Ovary (tissue), 9 donors: ENCODE data around the gene OR13C8. TPM values are rescaled to one million over a fixed set of nuclear protein-coding genes. Genes with fewer than 3 reads are reported as not detected.
"Not testable (repeated sequence)": the region's sequence is repeated elsewhere in the genome, so short reads cannot be mapped to it uniquely, and the experiment has no call there.

Source experiments
- DNase-seq, 5 donors: peaks; one replicate each; pipeline ENCODE4 v3.0.0-alpha.2; 2019 to 2020
- H3K27ac ChIP-seq, 2 donors: fragments of 200-600 bp; one replicate each; pipeline versions ENCODE4 v1.5.1 to v1.8.0; 2019 to 2022
- H3K27me3 ChIP-seq: fragments of 200-600 bp; one replicate; pipeline ENCODE4 v1.8.0; 2022
- H3K36me3 ChIP-seq: fragments of 200-600 bp; sonication (generic); one replicate; pipeline ENCODE4 v1.5.1; 2019
- H3K4me1 ChIP-seq: one replicate; pipeline ENCODE4 v1.8.1; 2013; ENCODE audit warnings: mild to moderate bottlenecking, moderate library complexity; ENCODE audit not compliant: insufficient read depth
- H3K4me3 ChIP-seq: fragments of 200-600 bp; sonication (generic); one replicate; pipeline ENCODE4 v1.5.1; 2017
- H3K9me3 ChIP-seq, 2 donors: fragments of 200-600 bp in 1 of 2; sonication (generic) in 1 of 2; one replicate each; pipeline versions ENCODE4 v1.5.1 to v1.8.1; 2013 to 2019; ENCODE audit warnings: mild to moderate bottlenecking in 1 of 2, moderate library complexity in 1 of 2
- EP300 ChIP-seq: sonication (generic); formaldehyde crosslinking; IDR thresholded peaks from one replicate; pipeline ENCODE4 v1.6.1; 2017; ENCODE audit warnings: antibody characterized with exemption
- POLR2A ChIP-seq: fragments of 450-650 bp; IDR thresholded peaks from one replicate; pipeline ENCODE4 v1.6.1; 2017; ENCODE audit warnings: antibody characterized with exemption, mild to moderate bottlenecking, moderate library complexity
- WGBS, 3 donors: extraction: QIAGEN DNeasy Blood & Tissue Kit in 1 of 3; methylation state at CpG; one replicate each; pipeline versions ENCODE4 v1.1.5 to v1.1.7; 2013 to 2017; 5-methylcytosine and 5-hydroxymethylcytosine counted together
- intact Hi-C, 4 donors: fragments of 100-400 bp; cut with DNase I; formaldehyde crosslinking; loops; one replicate each; pipeline versions ENCODE4 v1.11.0 to v1.15.1; 2022 to 2023
- polyA plus RNA-seq, 2 donors: library from polyadenylated mRNA; stranded (reverse); fragments of 200-250 nt in 1 of 2; fragments of 350-450 nt in 1 of 2; fragmentation: Illumina TruSeq in 1 of 2; extraction: RNeasy Lipid Tissue Mini Kit (QIAGEN cat#74804) in 1 of 2; gene quantifications; one replicate each; pipeline ENCODE4 v1.2.3, GENCODE V29; 2013 to 2014
- total RNA-seq, 7 donors: library from RNA; depleted of rRNA in 2 of 7; stranded (reverse); fragments of >200 nt in 2 of 7; fragmentation: NEBNext Ultra II Directional in 3 of 7; extraction: Animal tissue kit (Norgen Biotek cat#: 25700) in 3 of 7; gene quantifications; one replicate each; pipeline versions ENCODE4 v1.1.0 to v1.2.4, GENCODE V29; 2016 to 2023
- TF ChIP-seq, protein P1 (sequence below), 3 donors: fragments of 450-650 bp in 2 of 3; fragments of 200-600 bp in 1 of 3; IDR thresholded peaks; one replicate each; pipeline versions ENCODE4 v1.5.1 to v1.8.0; 2016 to 2022; ENCODE audit warnings: antibody characterized with exemption in 3 of 3, mild to moderate bottlenecking in 1 of 3
- donor health status: DM: no; HTN: no; CAD: no; lungs with moderate emphysema.
- donor health status: DM: no; HTN: no; CAD: no.
- donor health status: Bipolar disorder and iron deficiency.
- donor health status: DM: yes; HTN: yes; CAD: no.
- donor health status: DM: no; HTN: no; CAD: no.
- donor health status: DM: yes; HTN: yes; CAD: no.

OR13C8 gene
- total and polyA plus RNA-seq, 9 donors: not detected

DNA sequence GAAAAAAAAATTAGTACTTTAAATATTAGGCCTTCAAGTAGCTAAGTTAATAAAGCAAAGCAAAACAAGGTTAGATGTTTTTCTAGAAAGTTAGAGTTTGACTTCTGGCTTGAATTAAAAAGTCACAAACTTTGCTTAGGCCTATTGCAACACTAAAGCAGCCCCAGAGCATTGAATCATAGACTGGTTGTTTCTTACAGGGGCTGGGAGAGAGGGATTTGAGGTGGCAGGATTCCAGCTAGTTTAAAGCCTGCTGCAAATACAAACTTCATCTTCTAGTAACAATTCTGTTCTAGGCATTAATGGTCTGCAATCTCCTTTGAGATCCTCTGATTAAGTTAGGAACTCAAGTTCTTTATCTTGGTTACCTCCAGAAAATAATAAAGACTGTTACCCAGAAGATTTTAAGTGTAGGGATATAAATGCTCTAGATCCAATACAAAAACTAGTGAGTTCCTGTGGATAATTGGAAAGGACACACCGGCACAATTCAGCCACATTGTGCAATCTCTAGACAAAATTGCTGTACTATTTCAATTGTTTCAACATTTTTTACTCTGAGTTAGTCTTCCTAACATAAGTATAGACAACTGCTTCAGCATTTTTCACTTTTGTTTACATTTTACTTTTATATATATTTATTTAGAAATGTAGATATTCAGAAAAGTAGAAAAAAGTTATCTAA is 17.7 kb downstream of the OR13C8 start:
- DNase-seq: no peak
- Histone ChIP-seq H3K9me3 (no peaks in the 10 kb centered on the region), H3K4me3 (no peak overlapping the region), H3K27ac (no peak overlapping the region), H3K27me3 (no peaks in the 10 kb centered on the region), H3K4me1 (no peaks in the 10 kb centered on the region), H3K36me3 (no peaks in the 10 kb centered on the region)
- intact Hi-C loops: no loop called here
- 0 to 87% (median 68%) methylated on average over 1 of the region's 1 CpG for WGBS, 3 donors
- TF ChIP-seq EP300 (no peak), POLR2A (no peak)
- TF ChIP-seq, protein P1, sequence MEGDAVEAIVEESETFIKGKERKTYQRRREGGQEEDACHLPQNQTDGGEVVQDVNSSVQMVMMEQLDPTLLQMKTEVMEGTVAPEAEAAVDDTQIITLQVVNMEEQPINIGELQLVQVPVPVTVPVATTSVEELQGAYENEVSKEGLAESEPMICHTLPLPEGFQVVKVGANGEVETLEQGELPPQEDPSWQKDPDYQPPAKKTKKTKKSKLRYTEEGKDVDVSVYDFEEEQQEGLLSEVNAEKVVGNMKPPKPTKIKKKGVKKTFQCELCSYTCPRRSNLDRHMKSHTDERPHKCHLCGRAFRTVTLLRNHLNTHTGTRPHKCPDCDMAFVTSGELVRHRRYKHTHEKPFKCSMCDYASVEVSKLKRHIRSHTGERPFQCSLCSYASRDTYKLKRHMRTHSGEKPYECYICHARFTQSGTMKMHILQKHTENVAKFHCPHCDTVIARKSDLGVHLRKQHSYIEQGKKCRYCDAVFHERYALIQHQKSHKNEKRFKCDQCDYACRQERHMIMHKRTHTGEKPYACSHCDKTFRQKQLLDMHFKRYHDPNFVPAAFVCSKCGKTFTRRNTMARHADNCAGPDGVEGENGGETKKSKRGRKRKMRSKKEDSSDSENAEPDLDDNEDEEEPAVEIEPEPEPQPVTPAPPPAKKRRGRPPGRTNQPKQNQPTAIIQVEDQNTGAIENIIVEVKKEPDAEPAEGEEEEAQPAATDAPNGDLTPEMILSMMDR (IDR thresholded peaks at IDR 0.05): no peak

DNA sequence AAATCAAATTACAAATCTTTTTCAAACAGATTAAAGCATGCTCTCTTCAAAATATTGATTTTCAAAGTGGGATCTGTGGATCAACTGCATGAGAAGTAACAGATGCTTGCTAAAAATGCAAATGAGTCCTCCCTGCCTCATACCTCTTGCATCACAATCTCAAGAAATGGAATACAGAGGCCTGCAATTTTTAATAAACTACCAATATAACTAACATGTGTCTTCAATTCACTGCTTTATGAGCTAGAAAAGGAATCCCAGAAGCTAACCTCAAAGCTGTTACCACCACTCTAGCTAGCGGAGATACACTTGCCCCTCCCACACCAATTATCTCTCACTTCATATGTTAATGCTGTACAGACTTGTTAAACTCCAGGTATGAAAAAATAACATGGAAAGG is 20.7 kb downstream of the OR13C8 start:
- H3K9me3 ChIP-seq: no peaks in the 10 kb centered on the region
- H3K4me3 ChIP-seq: no peak overlapping the region
- intact Hi-C loops: no loop called here
- H3K36me3 ChIP-seq: no peaks in the 10 kb centered on the region
- DNase-seq: no peak
- H3K4me1 ChIP-seq: no peaks in the 10 kb centered on the region
- H3K27ac ChIP-seq: no peak overlapping the region
- TF ChIP-seq EP300 (no peak), POLR2A (no peak)
- TF ChIP-seq, protein P1 (IDR thresholded peaks at IDR 0.05): no peak
- H3K27me3 ChIP-seq: no peaks in the 10 kb centered on the region
- WGBS, 3 donors: 3 to 34% (median 21%) methylated on average over 1 of the region's 1 CpG

DNA sequence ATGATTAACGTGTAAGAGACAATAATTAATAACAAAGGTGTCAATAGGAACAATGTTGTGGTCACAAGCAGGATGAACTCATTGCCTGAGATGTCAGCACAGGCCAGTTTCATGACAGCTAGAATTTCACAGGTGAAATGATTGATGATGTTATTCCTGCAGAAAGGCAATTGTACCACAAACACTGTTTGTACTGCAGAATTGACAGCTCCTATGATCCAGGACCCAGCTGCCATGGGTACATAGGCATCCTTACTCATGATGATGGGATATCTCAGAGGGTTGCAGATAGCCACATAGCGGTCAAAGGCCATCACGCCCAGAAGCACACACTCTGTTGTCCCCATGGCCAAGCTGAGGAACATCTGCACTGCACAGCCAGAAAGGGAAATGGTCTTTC is 29.8 kb downstream of the OR13C8 start:
- H3K27ac ChIP-seq, H3K4me1 ChIP-seq, H3K9me3 ChIP-seq, DNase-seq, intact Hi-C loops, H3K4me3 ChIP-seq, H3K27me3 ChIP-seq, H3K36me3 ChIP-seq: not testable (repeated sequence)
- whole genome bisulfite sequencing, 3 donors: 45 to 70% (median 61%) methylated on average over 2 to 3 of the region's 3 CpGs

DNA sequence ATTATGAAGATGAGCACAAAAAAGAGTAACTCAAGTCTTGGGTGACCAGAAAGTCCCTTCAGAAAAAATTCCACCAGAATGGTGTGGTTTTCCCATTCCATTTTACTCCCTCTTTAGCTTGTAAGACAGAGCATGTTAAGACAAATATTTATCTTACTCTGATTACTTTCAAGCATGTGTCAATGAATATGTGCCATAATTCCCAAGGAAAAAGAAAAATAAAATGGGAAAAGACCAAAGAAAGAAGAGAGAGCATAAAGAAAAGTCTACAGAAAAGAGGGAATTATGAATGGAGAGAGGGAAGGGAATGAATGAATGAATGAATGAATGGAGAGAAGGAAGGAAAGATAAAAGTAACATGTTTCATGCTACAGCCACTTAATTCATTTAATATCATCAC is 30.3 kb downstream of the OR13C8 start, which contains the start of gene OR13C5:
OR13C5 (minus strand) TSS at position 101 of the 400 bp plus-strand sequence; CDS start at position 101, 0 bp downstream.
- intact Hi-C loops, H3K4me3 ChIP-seq, DNase-seq, H3K4me1 ChIP-seq, H3K27ac ChIP-seq, H3K36me3 ChIP-seq, H3K9me3 ChIP-seq, H3K27me3 ChIP-seq: not testable (repeated sequence)

DNA sequence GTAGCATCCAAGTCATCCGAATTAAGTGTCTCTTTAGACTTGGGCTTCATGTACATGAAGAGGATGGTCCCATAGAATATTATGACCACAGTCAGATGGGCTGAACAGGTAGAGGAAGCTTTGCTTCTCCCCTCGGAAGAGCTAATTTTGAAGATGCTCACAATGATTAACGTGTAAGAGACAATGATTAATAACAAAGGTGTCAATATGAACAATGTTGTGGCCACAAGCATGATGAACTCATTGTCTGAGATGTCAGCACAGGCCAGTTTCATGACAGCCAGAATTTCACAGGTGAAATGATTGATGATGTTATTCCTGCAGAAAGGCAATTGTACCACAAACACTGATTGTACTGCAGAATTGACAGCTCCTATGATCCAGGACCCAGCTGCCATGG is 35.8 kb downstream of the OR13C8 start:
- Histone ChIP-seq H3K27me3 (no peaks in the 10 kb centered on the region), H3K27ac (no peak overlapping the region), H3K4me3 (no peak overlapping the region), H3K4me1 (no peaks in the 10 kb centered on the region), H3K36me3 (no peaks in the 10 kb centered on the region), H3K9me3 (no peaks in the 10 kb centered on the region)
- no peak for TF ChIP-seq POLR2A
- TF ChIP-seq, protein P1 (IDR thresholded peaks at IDR 0.05): no peak
- TF ChIP-seq EP300: no peak
- intact Hi-C loops: no loop called here
- WGBS, 3 donors: 76 to 79% (median 78%) methylated on average over 3 of the region's 3 CpGs
- DNase-seq: no peak

DNA sequence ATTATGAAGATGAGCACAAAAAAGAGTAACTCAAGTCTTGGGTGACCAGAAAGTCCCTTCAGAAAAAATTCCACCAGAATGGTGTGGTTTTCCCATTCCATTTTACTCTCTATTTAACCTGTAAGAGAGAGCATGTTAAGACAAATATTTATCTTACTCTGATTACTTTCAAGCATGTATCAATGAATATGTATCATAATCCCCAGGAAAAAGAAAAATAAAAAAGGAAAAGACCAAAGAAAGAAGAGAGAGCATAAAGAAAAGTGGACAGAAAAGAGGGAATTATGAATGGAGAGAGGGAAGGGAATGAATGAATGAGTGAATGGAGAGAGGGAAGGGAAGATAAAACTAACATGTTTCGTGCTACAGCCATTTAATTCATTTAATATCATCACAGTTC is 36.6 kb downstream of the OR13C8 start, which contains the start of gene OR13C2:
OR13C2 (minus strand) TSS at position 101 of the 400 bp plus-strand sequence; CDS start at position 101, 0 bp downstream.
- DNase-seq, intact Hi-C loops, H3K4me1 ChIP-seq, H3K4me3 ChIP-seq, H3K27me3 ChIP-seq, H3K36me3 ChIP-seq, H3K9me3 ChIP-seq, H3K27ac ChIP-seq: not testable (repeated sequence)
- 63 to 75% (median 65%) methylated on average over 1 of the region's 1 CpG for WGBS, 3 donors
